ENCODE measurements around the gene GRB10. TPM values are rescaled to one million over a fixed set of nuclear protein-coding genes. Genes with fewer than 3 reads are reported as not detected.

Gene GRB10
- total RNA-seq, 1 experiment from 2014 or later = 38.3 TPM

DNA sequence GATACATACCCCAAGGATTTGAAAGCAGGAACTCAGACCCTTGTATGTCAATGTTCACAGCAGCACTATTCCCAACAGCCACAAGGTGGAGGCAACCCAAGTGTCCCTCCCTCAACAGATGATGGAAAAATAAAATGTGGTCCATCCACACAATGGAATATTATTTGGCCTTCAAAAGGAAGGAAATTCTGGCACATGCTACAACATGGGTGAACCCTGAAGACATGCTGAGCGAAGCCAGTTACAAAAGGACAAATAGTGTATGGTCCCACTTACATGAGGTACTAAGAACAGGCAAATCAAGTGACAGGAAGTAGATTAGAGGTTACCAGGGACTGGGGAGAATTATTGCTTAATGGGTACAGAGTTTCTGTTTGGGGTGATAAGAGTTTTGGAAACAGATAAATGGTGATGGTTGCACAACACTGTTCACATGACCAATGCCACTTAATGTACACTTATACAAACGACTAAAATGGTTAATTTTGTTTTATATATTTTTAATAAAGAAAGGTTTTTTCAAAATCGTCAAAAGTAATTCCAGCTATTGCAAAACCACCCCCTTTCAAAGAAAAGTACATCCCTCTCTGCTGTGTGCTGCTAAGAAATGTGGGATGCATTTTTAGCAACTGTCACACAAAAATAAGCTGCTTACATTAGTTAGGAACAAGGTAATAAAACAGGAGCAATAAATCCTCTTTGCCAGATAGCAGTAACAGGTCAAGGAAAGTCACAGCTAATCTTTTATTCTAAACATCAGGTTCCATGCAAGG is 85.7 kb downstream of the GRB10 start:
- intact Hi-C loops (cut with micrococcal nuclease; ENCODE audit: unreplicated experiment) = loop anchor here (1.0 to 2.0 kb wide), 2 partner anchors 370 to 444 kb away; no protein-coding TSS in a partner anchor
- Histone ChIP-seq H3K9me3 (ENCODE audit: control insufficient read depth, insufficient read depth, low read depth, low read length) (no peaks in the 10 kb centered on the region), H3K27ac (ENCODE audit: low read length) (no peak overlapping the region), H3K4me1 (ENCODE audit: control insufficient read depth, insufficient read depth, low read length) (no peaks in the 10 kb centered on the region), H3K4me3 (ENCODE audit: low read depth in 2 of 2, low read length in 2 of 2) (no peak overlapping the region), H3K36me3 (ENCODE audit: control insufficient read depth, insufficient read depth, low read length) (no peaks in the 10 kb centered on the region), H3K27me3 (ENCODE audit: control insufficient read depth, insufficient read depth, low read length) (no peaks in the 10 kb centered on the region)
- TF ChIP-seq, protein P1, sequence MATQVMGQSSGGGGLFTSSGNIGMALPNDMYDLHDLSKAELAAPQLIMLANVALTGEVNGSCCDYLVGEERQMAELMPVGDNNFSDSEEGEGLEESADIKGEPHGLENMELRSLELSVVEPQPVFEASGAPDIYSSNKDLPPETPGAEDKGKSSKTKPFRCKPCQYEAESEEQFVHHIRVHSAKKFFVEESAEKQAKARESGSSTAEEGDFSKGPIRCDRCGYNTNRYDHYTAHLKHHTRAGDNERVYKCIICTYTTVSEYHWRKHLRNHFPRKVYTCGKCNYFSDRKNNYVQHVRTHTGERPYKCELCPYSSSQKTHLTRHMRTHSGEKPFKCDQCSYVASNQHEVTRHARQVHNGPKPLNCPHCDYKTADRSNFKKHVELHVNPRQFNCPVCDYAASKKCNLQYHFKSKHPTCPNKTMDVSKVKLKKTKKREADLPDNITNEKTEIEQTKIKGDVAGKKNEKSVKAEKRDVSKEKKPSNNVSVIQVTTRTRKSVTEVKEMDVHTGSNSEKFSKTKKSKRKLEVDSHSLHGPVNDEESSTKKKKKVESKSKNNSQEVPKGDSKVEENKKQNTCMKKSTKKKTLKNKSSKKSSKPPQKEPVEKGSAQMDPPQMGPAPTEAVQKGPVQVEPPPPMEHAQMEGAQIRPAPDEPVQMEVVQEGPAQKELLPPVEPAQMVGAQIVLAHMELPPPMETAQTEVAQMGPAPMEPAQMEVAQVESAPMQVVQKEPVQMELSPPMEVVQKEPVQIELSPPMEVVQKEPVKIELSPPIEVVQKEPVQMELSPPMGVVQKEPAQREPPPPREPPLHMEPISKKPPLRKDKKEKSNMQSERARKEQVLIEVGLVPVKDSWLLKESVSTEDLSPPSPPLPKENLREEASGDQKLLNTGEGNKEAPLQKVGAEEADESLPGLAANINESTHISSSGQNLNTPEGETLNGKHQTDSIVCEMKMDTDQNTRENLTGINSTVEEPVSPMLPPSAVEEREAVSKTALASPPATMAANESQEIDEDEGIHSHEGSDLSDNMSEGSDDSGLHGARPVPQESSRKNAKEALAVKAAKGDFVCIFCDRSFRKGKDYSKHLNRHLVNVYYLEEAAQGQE (IDR thresholded peaks at IDR 0.05; ENCODE audit: insufficient read depth in 1 of 2, low read depth in 2 of 2, low read length in 1 of 2) = no peak
- TF ChIP-seq SIN3A (IDR thresholded peaks at IDR 0.05; ENCODE audit: borderline replicate concordance, insufficient read depth, low read depth, low read length) = no peak
- TF ChIP-seq, protein P2, sequence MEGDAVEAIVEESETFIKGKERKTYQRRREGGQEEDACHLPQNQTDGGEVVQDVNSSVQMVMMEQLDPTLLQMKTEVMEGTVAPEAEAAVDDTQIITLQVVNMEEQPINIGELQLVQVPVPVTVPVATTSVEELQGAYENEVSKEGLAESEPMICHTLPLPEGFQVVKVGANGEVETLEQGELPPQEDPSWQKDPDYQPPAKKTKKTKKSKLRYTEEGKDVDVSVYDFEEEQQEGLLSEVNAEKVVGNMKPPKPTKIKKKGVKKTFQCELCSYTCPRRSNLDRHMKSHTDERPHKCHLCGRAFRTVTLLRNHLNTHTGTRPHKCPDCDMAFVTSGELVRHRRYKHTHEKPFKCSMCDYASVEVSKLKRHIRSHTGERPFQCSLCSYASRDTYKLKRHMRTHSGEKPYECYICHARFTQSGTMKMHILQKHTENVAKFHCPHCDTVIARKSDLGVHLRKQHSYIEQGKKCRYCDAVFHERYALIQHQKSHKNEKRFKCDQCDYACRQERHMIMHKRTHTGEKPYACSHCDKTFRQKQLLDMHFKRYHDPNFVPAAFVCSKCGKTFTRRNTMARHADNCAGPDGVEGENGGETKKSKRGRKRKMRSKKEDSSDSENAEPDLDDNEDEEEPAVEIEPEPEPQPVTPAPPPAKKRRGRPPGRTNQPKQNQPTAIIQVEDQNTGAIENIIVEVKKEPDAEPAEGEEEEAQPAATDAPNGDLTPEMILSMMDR (IDR thresholded peaks at IDR 0.05) = peak; percentile 71
- no peak for TF ChIP-seq POLR2AphosphoS5 (IDR thresholded peaks at IDR 0.05; ENCODE audit: low read depth, low read length)
- in situ Hi-C loops (cut with HindIII; ENCODE audit: low pct_unique_long_range_greater_than_20kb, low sequenced_read_pairs) = no loop called here
- ATAC-seq (peak; percentile 75; the same call in 1 of the 2 replicates), DNase-seq (ENCODE audit: low read depth, low spot score) (no peak)
- ChIA-PET CTCF (interaction anchor here (1.0 kb wide), 1 partner anchor 304 kb away, joined by 5 read pairs; no protein-coding TSS in a partner anchor), POLR2A (no interaction called here)
- no TSS peak for BruUV-seq (replicated peaks)

DNA sequence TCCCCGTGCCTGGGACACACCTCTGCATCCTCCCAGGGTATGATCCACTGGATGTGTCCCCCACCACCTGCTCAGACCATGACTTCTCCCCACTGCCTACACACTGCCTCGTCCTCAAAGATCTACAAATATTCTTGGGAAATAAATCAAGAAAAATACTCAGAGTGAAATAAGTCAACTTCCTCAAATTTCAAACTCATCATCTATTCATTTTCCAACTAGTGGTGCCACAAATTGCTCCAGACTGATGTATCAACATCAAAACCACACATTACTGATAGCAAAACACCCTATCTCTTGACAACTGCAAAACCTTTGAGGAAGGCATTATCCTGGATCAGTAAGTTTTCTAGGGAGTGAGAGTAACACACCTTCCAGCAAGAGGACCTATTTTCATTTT is 87.7 kb downstream of the GRB10 start:
- intact Hi-C loops (cut with micrococcal nuclease; ENCODE audit: unreplicated experiment) = no loop called here
- POLR2A ChIA-PET = no interaction called here
- in situ Hi-C loops (cut with HindIII; ENCODE audit: low pct_unique_long_range_greater_than_20kb, low sequenced_read_pairs) = no loop called here

More for the DNA sequence above, 87.7 kb downstream of the GRB10 start:
- no peaks in the 10 kb centered on the region for H3K27me3 ChIP-seq (ENCODE audit: control insufficient read depth, insufficient read depth, low read length)
- ATAC-seq (no peak), DNase-seq (ENCODE audit: low read depth, low spot score) (no peak)
- BruUV-seq (replicated peaks) = no TSS peak
- H3K36me3 ChIP-seq (ENCODE audit: control insufficient read depth, insufficient read depth, low read length) = no peaks in the 10 kb centered on the region
- H3K27ac ChIP-seq (ENCODE audit: low read length) = no peak overlapping the region
- no peak overlapping the region for H3K4me3 ChIP-seq (ENCODE audit: low read depth in 2 of 2, low read length in 2 of 2)
- CTCF ChIA-PET = no interaction called here
- H3K4me1 ChIP-seq (ENCODE audit: control insufficient read depth, insufficient read depth, low read length) = no peaks in the 10 kb centered on the region
- H3K9me3 ChIP-seq (ENCODE audit: control insufficient read depth, insufficient read depth, low read depth, low read length) = no peaks in the 10 kb centered on the region
- TF ChIP-seq, protein P1 (IDR thresholded peaks at IDR 0.05; ENCODE audit: insufficient read depth in 1 of 2, low read depth in 2 of 2, low read length in 1 of 2) = no peak
